ENCODE data around the gene RTN4RL1.
A peak's percentile ranks its signal among the peaks of the same experiment; 100 is the strongest.

The RTN4RL1 gene

GRCh38 chr17:2048805-2049204 is 23.7 kb upstream of the RTN4RL1 start:
- TF ChIP-seq Cebpa-rat (IDR thresholded peaks at IDR 0.05), result no peak
- Histone ChIP-seq H4K20me1 (peaks cover 28% of the 10 kb centered on the region), H3K4me1 (peaks cover 35% of the 10 kb centered on the region), H3K9me3 (no peaks in the 10 kb centered on the region), H3K9ac (0 out of 2 replicates have a peak overlapping the region, but pooled peaks have one; percentile 67), H3K27me3 (peaks cover 46% of the 10 kb centered on the region), H3K27ac (no peak overlapping the region), H3K36me3 (peaks cover 5% of the 10 kb centered on the region; the same call in 1 of the 2 replicates), H3K4me2 (peak overlapping the region; percentile 98), H3K4me3 (no peak overlapping the region)

- Histone ChIP-seq H3K27ac (no peak overlapping the region), H3K36me3 (peaks cover 16% of the 10 kb centered on the region), H3K9me3 (no peaks in the 10 kb centered on the region), H3K27me3 (peaks cover 35% of the 10 kb centered on the region), H3K9ac (no peak overlapping the region), H4K20me1 (peaks cover 23% of the 10 kb centered on the region), H3K4me1 (peaks cover 40% of the 10 kb centered on the region), H3K4me3 (no peak overlapping the region), H3K4me2 (no peak overlapping the region)
- no peak for TF ChIP-seq Cebpa-rat (IDR thresholded peaks at IDR 0.05)
These were observed 22.5 kb upstream of the RTN4RL1 start for GRCh38 chr17:2047590-2047989.

GRCh38 chr17:2044263-2044894 is 19.2 kb upstream of the RTN4RL1 start:
- no peak overlapping the region for H3K27ac ChIP-seq
- H3K9ac ChIP-seq, result 0 out of 2 replicates have a peak overlapping the region, but pooled peaks have one; percentile 4
- peaks cover 15% of the 10 kb centered on the region; the same call in 1 of the 2 replicates for H4K20me1 ChIP-seq
- peaks cover 32% of the 10 kb centered on the region for H3K36me3 ChIP-seq
- H3K4me1 ChIP-seq, result peaks cover 37% of the 10 kb centered on the region
- H3K4me3 ChIP-seq, result no peak overlapping the region
- H3K27me3 ChIP-seq, result peaks cover 9% of the 10 kb centered on the region
- no peaks in the 10 kb centered on the region for H3K9me3 ChIP-seq
- no peak overlapping the region for H3K4me2 ChIP-seq
- no peak for TF ChIP-seq Cebpa-rat (IDR thresholded peaks at IDR 0.05)

DNA sequence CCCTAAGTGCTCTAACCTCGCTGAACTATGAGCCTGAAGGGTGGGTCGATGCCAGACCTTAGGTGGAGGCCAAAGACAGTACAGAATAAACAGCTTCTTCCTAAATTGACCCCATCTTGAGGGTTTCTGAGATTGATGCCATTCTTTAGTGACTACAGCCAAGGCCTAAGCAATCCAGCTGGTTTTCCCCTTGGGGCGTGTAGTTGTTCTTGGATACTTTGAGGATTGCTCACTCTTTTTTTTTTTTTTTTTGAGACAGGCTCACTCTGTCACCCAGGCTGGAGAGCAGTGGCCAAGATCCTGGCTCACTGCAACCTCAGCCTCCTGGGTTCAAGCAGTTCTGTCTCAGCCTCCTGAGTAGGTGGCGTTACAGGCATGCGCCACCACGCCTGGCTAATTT is 18.7 kb upstream of the RTN4RL1 start:
- H3K4me3 ChIP-seq, result no peak overlapping the region
- H3K27ac ChIP-seq, result no peak overlapping the region
- peaks cover 15% of the 10 kb centered on the region; the same call in 1 of the 2 replicates for H4K20me1 ChIP-seq
- 0 out of 2 replicates have a peak overlapping the region, but pooled peaks have one; percentile 4 for H3K9ac ChIP-seq
- H3K4me2 ChIP-seq, result no peak overlapping the region
- TF ChIP-seq Cebpa-rat (IDR thresholded peaks at IDR 0.05), result no peak
- H3K4me1 ChIP-seq, result peaks cover 32% of the 10 kb centered on the region
- peaks cover 3% of the 10 kb centered on the region; the same call in 1 of the 2 replicates for H3K27me3 ChIP-seq
- H3K36me3 ChIP-seq, result peaks cover 35% of the 10 kb centered on the region
- no peaks in the 10 kb centered on the region for H3K9me3 ChIP-seq

DNA sequence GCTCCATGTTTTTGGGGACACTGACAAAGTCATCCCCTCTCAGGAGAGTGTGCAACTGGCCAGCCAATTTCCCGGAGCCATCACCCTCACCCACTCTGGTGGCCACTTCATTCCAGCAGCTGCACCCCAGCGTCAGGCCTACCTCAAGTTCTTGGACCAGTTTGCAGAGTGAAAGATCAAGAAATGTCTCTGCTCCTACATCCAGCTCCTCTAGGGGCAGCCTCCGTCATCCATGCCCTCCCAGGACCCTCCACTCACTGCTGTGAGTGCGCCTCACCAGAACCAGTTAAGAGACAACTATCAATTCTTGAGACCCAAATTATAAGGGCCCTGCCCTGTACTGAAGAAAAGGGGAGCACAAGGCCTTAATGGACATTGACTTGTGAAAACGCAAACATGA is 17.8 kb upstream of the RTN4RL1 start:
- Histone ChIP-seq H3K9me3 (no peaks in the 10 kb centered on the region), H4K20me1 (peaks cover 15% of the 10 kb centered on the region; the same call in 1 of the 2 replicates), H3K4me1 (peaks cover 32% of the 10 kb centered on the region), H3K4me2 (peak overlapping the region; percentile 93), H3K9ac (peak overlapping the region; percentile 93; the same call in 1 of the 2 replicates), H3K36me3 (peaks cover 43% of the 10 kb centered on the region), H3K27me3 (no peaks in the 10 kb centered on the region), H3K27ac (peak overlapping the region; percentile 95; the same call in 1 of the 2 replicates), H3K4me3 (peak overlapping the region; percentile 85)
- no peak for TF ChIP-seq Cebpa-rat (IDR thresholded peaks at IDR 0.05)

DNA sequence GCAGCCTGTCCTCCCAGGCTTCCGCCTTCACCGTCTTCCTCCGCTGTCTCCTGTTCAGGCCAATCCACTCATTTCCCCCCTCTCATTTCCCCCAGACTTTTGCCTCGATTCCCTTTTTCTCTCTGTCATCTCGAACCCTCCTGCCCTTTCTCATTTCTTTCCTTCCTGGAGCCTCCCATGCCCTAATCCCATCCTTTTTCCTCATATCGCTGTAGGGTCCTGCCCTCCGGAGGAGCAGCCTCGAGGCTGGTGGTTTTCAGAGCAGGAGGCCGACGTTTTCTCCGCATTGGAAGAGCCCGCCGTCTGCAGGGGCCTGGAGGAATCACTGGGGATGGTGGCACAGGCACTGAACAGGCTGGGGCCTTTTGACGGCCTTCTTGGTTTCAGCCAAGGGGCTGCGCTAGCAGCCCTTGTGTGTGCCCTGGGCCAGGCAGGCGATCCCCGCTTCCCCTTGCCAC is 17.3 kb upstream of the RTN4RL1 start:
- Histone ChIP-seq H3K27me3 (no peaks in the 10 kb centered on the region), H3K4me2 (peak overlapping the region; percentile 93), H3K4me3 (peak overlapping the region; percentile 85), H3K9ac (peak overlapping the region; percentile 93), H3K36me3 (peaks cover 48% of the 10 kb centered on the region), H3K9me3 (no peaks in the 10 kb centered on the region), H3K4me1 (peaks cover 32% of the 10 kb centered on the region), H3K27ac (peak overlapping the region; percentile 95), H4K20me1 (peaks cover 15% of the 10 kb centered on the region; the same call in 1 of the 2 replicates)
- no peak for TF ChIP-seq Cebpa-rat (IDR thresholded peaks at IDR 0.05)

DNA sequence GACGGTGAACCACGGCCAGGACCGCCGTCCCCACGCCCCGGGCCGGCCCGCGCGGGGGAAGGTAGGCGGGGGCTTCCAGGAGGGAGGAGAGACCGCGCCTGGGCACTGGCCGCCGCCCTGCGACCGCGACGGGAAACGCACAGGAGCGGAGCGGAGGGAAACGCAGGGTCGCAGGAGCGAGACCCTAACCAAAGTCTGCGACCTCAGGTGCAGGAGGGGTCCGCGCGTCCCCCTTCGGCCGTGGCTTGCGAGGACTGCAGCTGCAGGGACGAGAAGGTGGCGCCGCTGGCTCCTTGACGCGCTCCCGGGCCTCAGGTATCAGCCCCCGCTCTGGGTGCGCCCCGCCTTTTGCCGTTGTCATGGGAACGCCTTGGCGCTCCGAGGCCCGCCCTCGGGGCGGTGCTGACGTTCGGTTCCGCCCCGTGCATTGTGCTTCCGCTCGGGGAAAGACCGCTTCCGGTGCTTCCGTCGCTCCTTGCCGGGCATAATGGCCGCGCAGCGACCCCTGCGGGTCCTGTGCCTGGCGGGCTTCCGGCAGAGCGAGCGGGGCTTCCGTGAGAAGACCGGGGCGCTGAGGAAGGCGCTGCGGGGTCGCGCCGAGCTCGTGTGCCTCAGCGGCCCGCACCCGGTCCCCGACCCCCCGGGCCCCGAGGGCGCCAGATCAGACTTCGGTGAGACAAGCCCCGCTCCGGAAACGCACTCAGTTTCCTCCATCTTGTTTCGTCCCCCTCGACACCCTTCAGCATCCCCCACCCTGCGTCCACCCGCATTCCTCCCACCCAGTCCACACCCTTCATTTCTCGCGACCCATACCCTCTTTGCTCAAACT is 16.6 kb upstream of the RTN4RL1 start, which contains the start of gene OVCA2:
TSS of gene OVCA2 (plus strand) at position 462 of the 829 bp plus-strand sequence. CDS start at position 488, 26 bp downstream.
- peaks cover 15% of the 10 kb centered on the region; the same call in 1 of the 2 replicates for H4K20me1 ChIP-seq
- peaks cover 55% of the 10 kb centered on the region for H3K36me3 ChIP-seq
- no peak for TF ChIP-seq Cebpa-rat (IDR thresholded peaks at IDR 0.05)
- peak within 1 kb of the TSS; percentile 93 for H3K4me2 ChIP-seq
- H3K4me1 ChIP-seq, result peaks cover 32% of the 10 kb centered on the region
- peak within 1 kb of the TSS; percentile 93 for H3K9ac ChIP-seq
- no peaks in the 10 kb centered on the region for H3K27me3 ChIP-seq
- no peaks in the 10 kb centered on the region for H3K9me3 ChIP-seq
- H3K4me3 ChIP-seq, result peak within 1 kb of the TSS; percentile 85
- peak within 1 kb of the TSS; percentile 95 for H3K27ac ChIP-seq

DNA sequence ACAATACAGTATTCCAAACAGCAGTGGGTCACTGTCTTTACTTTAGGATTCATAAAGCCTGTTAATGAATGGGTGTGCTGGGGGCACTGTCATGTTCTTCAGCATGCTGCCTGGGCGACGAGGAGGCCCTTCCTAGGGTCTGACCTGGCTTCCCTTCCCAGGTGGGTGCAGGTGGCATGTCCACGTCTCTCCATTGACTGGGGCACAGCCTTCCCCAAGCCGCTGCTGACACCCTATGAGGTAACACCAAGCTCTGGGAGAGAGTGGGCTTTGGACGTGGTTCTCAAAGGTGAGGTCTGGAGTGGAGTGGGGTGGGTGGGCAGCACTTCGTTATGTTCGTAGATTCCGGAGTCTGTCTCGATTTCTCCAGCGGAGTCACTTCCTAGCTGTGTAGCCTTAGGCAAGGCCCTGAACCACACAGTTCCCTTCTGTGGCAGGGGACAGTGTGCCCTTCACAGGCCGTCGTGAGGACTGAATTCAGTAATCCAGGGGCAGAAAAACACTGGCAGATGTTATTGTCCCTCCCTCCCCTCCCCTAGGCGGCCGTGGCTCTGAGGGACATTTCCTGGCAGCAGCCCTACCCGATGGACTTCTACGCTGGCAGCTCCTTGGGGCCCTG is 15.9 kb upstream of the RTN4RL1 start:
- no peak overlapping the region for H3K27ac ChIP-seq
- H4K20me1 ChIP-seq, result peaks cover 15% of the 10 kb centered on the region; the same call in 1 of the 2 replicates
- H3K36me3 ChIP-seq, result peaks cover 62% of the 10 kb centered on the region
- H3K9ac ChIP-seq, result peak overlapping the region; percentile 93
- no peaks in the 10 kb centered on the region for H3K27me3 ChIP-seq
- peak overlapping the region; percentile 93 for H3K4me2 ChIP-seq
- TF ChIP-seq Cebpa-rat (IDR thresholded peaks at IDR 0.05), result no peak
- peak overlapping the region; percentile 85 for H3K4me3 ChIP-seq
- H3K9me3 ChIP-seq, result no peaks in the 10 kb centered on the region
- peaks cover 32% of the 10 kb centered on the region for H3K4me1 ChIP-seq

DNA sequence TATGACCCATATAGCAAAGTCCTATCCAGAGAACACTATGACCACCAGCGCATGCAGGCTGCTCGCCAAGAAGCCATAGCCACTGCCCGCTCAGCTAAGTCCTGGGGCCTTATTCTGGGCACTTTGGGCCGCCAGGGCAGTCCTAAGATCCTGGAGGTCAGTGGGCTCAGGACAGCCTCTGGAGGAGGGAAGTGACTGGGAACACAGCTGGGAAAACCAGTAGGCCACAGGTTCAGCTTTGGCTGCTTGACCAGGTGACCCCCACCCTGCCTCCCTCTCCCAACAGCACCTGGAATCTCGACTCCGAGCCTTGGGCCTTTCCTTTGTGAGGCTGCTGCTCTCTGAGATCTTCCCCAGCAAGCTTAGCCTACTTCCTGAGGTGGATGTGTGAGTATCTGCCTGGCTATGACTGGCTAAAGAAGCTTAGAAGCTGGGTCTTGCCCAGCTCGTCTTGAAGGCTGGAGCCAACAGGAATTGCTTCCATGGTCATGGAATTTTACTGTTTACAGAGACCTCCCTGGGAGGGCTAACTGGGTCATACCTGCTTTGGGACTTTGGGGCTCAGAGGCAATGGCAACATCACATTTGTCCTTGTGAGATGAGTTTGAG is 15.2 kb upstream of the RTN4RL1 start:
- no peak overlapping the region for H3K4me2 ChIP-seq
- TF ChIP-seq Cebpa-rat (IDR thresholded peaks at IDR 0.05), result no peak
- H4K20me1 ChIP-seq, result peaks cover 21% of the 10 kb centered on the region; the same call in 1 of the 2 replicates
- no peak overlapping the region for H3K4me3 ChIP-seq
- H3K27me3 ChIP-seq, result no peaks in the 10 kb centered on the region
- H3K4me1 ChIP-seq, result peaks cover 32% of the 10 kb centered on the region
- H3K9me3 ChIP-seq, result no peaks in the 10 kb centered on the region
- H3K36me3 ChIP-seq, result peaks cover 68% of the 10 kb centered on the region
- 0 out of 2 replicates have a peak overlapping the region, but pooled peaks have one; percentile 6 for H3K9ac ChIP-seq
- H3K27ac ChIP-seq, result no peak overlapping the region
